ENCODE results near the gene VSIG8. TPM values are rescaled to one million over a fixed set of nuclear protein-coding genes. Genes with fewer than 3 reads are reported as not detected.

Gene VSIG8
- total and polyA plus RNA-seq, 9 of the 15 experiments (the other 6 are each of a cell fraction or from before 2014, with no cell fraction given) = not detected

DNA sequence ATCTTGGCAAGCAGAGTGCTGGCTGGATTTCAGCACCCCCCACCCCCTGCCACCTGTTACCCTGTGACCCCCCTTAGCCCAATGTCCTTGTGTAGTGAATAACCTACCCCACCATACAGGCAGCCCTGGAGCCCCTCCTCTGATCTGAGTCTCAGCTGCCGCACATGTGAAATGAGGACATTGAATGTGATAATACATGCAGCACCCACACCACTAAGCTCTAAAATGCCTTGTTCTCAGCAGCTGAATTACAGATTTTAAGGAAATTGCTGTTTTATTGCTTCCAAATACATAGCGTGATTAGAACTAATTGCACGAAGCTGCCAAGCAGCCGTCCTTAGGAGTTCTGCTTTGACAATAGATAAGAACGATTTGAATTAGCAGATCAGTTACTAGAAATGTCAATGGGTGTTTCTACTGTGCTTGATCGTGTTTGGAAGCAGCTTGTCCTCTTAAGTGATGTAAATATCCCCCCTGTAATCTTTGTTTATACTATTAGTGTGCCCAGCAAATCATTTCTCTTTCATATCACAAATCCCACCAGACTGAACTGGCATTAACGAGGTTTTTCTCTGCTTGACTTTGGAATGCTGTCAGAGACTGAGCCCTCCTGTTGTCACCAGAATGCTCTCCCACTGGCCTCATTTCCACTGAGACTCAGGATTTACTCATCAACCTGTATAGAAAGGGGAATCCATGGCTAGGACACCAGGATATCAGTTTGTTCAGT lies 30.9 kb downstream of the VSIG8 start (continued):
- no peak for TF ChIP-seq ZNF583 (CRISPR knock-in tag; IDR thresholded peaks at IDR 0.05)
- TF ChIP-seq DNMT1 (IDR thresholded peaks at IDR 0.05) = no peak
- TF ChIP-seq RBM14 (IDR thresholded peaks at IDR 0.05; ENCODE audit: borderline replicate concordance, insufficient read depth, low read depth, low read length) = no peak
- no peak for TF ChIP-seq ARID2 (IDR thresholded peaks at IDR 0.05)

DNA sequence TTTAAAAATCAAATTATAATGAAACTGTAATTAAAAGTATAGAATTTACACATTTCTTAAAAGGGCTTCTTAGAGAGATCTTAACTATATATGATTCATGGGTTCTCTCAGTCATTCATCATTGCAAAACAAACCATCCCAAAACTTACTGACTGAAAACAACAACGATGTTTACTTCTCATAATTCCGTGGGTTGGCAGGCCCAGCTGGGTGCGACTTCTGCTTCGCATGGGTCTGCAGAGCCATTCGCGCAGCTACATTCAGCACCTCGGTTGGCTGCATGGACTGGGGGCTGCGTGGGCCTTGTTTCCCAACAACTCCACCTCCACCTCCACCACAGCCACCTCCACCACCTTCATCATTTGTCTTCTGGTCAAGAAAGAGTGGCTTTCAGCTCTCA lies 31.7 kb downstream of the VSIG8 start:
- H4K20me1 ChIP-seq (replicated peaks; ENCODE audit: control insufficient read depth, insufficient read depth, low read length) = no peaks in the 10 kb centered on the region
- in situ Hi-C loops (cut with MboI) (no loop called here), intact Hi-C loops (cut with micrococcal nuclease) (loop anchor here (10.0 kb wide), 1 partner anchor 94 kb away; the partner anchor contains the start of gene TAGLN2)
- no peaks in the 10 kb centered on the region for H3K9me1 ChIP-seq (ENCODE audit: control insufficient read depth, insufficient read depth, low read length)
- POLR2A ChIA-PET = no interaction called here
- no peak overlapping the region for H2AFZ ChIP-seq (ENCODE audit: low read depth, low read length)
- no TSS peak for BruUV-seq (replicated peaks)
- peaks cover 0 to 5% of the 10 kb centered on the region in 2 experiments; a peak in 2 of 5 replicates for H3K4me1 ChIP-seq (replicated peaks in 1 of 2; ENCODE audit: control insufficient read depth in 2 of 2, insufficient read depth in 2 of 2, low read length in 2 of 2)
- DNase-seq (ENCODE audit: extremely low read depth in 1 of 4, low spot score in 3 of 4) = no peak
- H3K9me3 ChIP-seq (replicated peaks; ENCODE audit: control insufficient read depth, insufficient read depth, low read depth, low read length) = no peaks in the 10 kb centered on the region
- peaks cover 23 to 68% of the 10 kb centered on the region in 2 experiments; a peak in 4 of 5 replicates for H3K27me3 ChIP-seq (ENCODE audit: control insufficient read depth in 2 of 2, insufficient read depth in 2 of 2, low read length in 2 of 2)
- H3K4me3 ChIP-seq = no peak overlapping the region
- no peaks in the 10 kb centered on the region for H3K36me3 ChIP-seq (ENCODE audit: control insufficient read depth, insufficient read depth, low read length)
- ATAC-seq = no peak
- no peak for FAIRE-seq
- no peak overlapping the region for H3K9ac ChIP-seq (ENCODE audit: insufficient read depth in 1 of 2, low read depth in 2 of 2, low read length in 2 of 2)
- CTCF ChIA-PET (ENCODE audit: low intra/inter-chr PET ratio) = no interaction called here
- WGBS (ENCODE audit: insufficient coverage, low coverage, missing lambda C conversion rate) = 0% methylated on average over 8 of the region's 8 CpGs
- H3K4me2 ChIP-seq (ENCODE audit: insufficient read depth, low read length) = no peak overlapping the region
- H3K79me2 ChIP-seq (ENCODE audit: control insufficient read depth, insufficient read depth, low read length) = no peaks in the 10 kb centered on the region
- H3K27ac ChIP-seq (ENCODE audit: extremely low read depth, low read depth, low read length) = no peak overlapping the region
- TF ChIP-seq RBM15 (IDR thresholded peaks at IDR 0.05; ENCODE audit: insufficient read depth, low read length) (no peak), OTX1 (CRISPR knock-in tag; IDR thresholded peaks at IDR 0.05) (no peak), FOXJ2 (tag; IDR thresholded peaks at IDR 0.05) (no peak), RBM25 (IDR thresholded peaks at IDR 0.05; ENCODE audit: low read depth, low read length, severe bottlenecking) (no peak), ZNF133 (CRISPR knock-in tag; IDR thresholded peaks at IDR 0.05) (no peak), SMAD4 (CRISPR knock-in tag; conservative IDR thresholded peaks at IDR 0.05) (no peak), FUS (optimal IDR thresholded peaks at IDR 0.05; ENCODE audit: low read depth, low read length) (no peak)
- TF ChIP-seq, protein P1, sequence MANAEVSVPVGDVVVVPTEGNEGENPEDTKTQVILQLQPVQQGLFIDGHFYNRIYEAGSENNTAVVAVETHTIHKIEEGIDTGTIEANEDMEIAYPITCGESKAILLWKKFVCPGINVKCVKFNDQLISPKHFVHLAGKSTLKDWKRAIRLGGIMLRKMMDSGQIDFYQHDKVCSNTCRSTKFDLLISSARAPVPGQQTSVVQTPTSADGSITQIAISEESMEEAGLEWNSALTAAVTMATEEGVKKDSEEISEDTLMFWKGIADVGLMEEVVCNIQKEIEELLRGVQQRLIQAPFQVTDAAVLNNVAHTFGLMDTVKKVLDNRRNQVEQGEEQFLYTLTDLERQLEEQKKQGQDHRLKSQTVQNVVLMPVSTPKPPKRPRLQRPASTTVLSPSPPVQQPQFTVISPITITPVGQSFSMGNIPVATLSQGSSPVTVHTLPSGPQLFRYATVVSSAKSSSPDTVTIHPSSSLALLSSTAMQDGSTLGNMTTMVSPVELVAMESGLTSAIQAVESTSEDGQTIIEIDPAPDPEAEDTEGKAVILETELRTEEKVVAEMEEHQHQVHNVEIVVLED (CRISPR knock-in tag; IDR thresholded peaks at IDR 0.05) = no peak
- TF ChIP-seq, protein P2, sequence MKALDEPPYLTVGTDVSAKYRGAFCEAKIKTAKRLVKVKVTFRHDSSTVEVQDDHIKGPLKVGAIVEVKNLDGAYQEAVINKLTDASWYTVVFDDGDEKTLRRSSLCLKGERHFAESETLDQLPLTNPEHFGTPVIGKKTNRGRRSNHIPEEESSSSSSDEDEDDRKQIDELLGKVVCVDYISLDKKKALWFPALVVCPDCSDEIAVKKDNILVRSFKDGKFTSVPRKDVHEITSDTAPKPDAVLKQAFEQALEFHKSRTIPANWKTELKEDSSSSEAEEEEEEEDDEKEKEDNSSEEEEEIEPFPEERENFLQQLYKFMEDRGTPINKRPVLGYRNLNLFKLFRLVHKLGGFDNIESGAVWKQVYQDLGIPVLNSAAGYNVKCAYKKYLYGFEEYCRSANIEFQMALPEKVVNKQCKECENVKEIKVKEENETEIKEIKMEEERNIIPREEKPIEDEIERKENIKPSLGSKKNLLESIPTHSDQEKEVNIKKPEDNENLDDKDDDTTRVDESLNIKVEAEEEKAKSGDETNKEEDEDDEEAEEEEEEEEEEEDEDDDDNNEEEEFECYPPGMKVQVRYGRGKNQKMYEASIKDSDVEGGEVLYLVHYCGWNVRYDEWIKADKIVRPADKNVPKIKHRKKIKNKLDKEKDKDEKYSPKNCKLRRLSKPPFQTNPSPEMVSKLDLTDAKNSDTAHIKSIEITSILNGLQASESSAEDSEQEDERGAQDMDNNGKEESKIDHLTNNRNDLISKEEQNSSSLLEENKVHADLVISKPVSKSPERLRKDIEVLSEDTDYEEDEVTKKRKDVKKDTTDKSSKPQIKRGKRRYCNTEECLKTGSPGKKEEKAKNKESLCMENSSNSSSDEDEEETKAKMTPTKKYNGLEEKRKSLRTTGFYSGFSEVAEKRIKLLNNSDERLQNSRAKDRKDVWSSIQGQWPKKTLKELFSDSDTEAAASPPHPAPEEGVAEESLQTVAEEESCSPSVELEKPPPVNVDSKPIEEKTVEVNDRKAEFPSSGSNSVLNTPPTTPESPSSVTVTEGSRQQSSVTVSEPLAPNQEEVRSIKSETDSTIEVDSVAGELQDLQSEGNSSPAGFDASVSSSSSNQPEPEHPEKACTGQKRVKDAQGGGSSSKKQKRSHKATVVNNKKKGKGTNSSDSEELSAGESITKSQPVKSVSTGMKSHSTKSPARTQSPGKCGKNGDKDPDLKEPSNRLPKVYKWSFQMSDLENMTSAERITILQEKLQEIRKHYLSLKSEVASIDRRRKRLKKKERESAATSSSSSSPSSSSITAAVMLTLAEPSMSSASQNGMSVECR (CRISPR knock-in tag; IDR thresholded peaks at IDR 0.05) = no peak
- TF ChIP-seq, protein P3, sequence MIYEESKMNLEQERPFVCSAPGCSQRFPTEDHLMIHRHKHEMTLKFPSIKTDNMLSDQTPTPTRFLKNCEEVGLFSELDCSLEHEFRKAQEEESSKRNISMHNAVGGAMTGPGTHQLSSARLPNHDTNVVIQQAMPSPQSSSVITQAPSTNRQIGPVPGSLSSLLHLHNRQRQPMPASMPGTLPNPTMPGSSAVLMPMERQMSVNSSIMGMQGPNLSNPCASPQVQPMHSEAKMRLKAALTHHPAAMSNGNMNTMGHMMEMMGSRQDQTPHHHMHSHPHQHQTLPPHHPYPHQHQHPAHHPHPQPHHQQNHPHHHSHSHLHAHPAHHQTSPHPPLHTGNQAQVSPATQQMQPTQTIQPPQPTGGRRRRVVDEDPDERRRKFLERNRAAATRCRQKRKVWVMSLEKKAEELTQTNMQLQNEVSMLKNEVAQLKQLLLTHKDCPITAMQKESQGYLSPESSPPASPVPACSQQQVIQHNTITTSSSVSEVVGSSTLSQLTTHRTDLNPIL (CRISPR knock-in tag; IDR thresholded peaks at IDR 0.05) = no peak

Measured in K562 (cell line).